SKM-1 treated with dmso at 0.1 percent for 144 hours (cell line): ENCODE measurements around the gene TMEM239.
A peak's percentile ranks its signal among the peaks of the same experiment; 100 is the strongest.
"Not testable (repeated sequence)": the region's sequence is repeated elsewhere in the genome, so short reads cannot be mapped to it uniquely, and the experiment has no call there.

Experiments used
- DNase-seq: peaks from one replicate; lab custom pipeline; 2025; ENCODE audit not compliant: unreplicated experiment; lab: John Stamatoyannopoulos, UW

TMEM239 gene

DNA sequence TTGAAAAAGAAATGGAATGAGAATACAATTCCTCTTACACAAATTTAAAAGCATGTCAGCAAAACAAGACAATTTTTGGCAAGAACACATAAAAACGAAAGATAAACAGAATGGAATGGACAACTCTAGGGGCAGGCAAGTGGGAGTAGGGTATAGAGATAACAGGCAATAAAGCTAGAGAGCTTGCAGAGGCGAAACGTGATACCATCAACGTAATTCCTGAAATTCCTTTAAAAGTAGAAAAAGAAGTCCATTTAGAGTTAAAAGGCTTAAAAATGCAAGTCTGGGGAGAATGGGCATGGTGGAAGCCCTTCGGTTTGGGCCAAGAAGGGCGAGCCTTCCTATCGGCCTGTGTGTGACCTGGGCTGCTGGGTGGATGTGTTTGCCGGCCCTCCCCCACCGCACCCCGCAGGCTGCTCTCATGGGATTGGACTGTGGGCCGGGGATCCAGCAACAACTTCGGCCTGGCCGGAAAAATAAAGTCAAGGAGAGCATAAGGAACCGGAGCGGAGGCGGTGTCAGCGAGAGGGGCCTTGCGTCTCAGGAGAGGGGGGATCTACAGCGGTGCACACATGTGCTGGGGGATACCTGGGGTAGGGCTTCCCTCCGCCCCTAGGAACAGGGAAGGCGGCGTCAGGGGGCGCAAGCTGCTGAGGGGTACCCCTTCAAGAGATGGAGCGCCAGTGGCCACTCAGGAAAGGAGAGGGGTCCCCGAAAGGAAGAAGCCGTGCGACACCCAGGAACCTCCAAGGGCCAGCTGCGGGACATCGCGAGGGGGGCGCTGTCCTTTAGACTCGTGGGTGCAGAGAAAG lies 4.1 kb downstream of the TMEM239 start:
- no peak for DNase-seq

DNA sequence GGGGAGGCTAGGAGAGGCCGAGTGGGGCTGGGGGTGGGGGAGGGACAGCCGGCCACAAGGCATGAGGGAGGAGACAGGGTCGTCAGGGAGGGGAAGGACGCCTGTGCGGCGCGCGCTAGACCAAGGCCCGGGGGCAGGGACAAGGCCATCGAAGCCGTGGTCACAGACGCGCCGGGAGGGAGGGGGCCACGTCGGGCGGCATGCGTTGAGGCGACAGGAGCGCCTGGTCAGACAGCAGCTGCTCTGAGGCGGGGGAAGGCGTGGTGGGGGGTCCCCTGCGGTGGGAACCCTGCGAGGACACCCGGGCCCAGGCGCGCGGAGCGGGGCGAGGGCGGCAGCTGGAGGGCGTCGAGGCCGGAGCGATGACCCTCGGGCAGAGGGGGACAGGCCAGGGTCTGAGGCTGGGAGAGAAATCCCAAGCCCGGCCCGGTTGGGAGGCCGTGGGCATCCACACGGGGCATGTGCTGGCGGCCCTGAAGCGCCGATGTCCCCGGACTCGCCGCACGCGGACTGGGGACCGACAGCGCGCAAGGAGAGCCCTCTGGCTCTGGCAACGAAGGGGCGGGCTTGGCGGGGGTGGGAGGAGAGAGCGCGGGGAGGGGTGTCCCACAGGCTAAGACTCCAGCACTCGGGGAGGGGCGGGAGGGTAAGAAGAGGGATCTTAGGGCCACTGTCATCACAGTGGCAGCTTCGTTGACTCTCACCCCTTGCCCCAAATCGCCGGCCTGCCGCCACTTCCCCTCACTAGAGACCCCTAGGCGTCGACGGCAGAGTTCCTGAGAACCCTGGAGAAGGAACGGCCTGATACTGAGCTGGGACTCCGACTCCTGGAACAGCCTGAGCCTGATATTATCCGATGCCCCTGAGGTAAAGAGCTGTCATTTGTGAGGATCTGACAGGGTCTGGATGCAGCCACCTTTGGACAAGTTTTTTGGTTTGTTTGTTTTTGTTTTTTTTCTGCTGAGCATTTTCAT lies 5.0 kb downstream of the TMEM239 start:
- DNase-seq, result no peak

DNA sequence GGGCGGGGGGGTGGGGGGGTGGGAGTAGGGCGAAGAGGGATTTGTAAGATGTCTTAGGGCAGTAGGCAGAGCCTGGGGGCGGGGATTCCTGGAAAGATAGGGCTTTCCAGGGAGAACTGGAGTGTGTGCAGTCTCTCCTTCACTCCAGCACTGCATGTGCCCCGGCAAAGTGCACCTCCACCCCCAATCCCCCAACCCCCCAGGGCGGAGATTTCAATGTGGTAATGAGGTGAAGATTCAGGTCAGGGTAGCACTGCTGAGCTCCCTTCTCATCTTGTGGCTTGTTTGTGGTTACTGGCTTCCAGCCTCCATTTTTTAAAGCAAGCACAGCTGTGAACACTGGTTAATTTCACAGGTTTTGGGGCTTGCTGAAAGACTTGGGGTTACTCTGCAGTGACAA lies 5.9 kb downstream of the TMEM239 start:
- no peak for DNase-seq

DNA sequence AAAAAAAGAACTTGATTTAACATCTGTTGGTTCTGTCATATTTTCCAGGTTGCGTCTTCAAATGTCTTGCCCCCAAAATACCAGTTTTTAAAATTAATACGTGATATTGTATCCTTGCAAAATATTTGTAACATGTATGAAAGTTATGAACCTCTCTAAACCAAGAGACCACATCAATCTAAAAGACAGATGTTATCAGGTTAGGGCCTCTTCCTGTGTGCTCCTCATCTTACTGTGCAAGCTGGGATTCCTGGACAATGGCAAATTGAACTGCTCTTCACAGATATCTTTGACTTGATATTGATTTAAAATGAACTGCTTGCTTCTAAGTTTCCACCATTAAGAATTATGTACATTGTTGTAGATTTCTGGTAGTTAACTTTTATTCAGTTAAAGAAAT lies 9.6 kb downstream of the TMEM239 start:
- no peak for DNase-seq

DNA sequence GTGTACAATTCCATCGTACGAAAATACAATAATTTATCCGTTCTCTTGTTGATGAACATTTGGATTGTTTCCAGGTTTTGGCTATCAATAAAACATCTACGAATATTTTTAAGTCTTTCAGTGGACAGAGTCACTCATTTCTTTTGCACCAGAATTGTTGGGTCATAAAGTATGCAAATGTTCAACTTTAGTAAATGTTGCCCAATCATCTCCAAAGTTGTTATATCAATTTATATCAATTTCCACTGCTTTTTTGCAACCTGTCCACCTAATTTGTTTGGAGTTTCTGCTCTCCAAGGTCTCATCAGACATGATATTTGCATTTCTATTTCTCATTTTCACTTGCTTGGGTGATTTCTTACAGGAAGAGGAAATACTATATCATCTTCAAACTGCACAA lies 10.5 kb downstream of the TMEM239 start:
- DNase-seq, result no peak

DNA sequence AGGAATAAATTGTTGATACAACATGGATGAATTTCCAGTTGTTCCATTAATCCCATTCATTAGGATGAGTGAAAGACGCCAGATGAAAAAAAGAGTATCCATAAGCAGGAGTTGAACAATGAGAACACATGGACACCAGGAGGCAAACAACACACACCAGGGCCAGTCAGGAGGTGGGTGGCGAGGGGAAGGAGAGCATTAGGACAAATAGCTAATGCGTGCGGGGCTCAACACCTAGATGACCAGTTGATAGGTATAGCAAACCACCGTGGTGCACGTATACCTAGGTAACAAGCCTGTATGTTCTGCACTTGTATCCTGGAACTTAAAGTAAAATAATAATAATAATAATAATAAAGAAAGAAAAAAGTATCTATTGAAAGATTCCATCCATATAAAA lies 13.2 kb downstream of the TMEM239 start:
- no peak for DNase-seq

DNA sequence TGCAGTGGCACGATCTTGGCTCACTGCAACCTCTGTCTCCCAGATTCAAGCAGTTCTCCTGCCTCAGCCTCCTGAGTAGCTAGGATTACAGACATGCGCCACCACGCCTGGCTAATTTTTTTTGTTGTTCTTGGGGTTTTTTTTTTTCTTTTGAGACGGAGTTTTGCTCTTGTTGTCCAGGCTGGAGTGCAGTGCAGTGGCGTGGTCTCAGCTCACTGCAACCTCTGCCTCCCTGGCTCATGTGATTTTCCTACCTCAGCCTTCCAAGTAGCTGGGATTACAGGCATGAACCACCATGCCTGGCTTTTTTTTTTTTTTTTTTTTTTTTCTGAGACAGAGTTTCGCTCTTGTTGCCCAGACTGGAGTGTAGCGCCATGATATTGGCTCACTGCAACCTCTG lies 15.0 kb downstream of the TMEM239 start:
- not testable (repeated sequence) for DNase-seq

DNA sequence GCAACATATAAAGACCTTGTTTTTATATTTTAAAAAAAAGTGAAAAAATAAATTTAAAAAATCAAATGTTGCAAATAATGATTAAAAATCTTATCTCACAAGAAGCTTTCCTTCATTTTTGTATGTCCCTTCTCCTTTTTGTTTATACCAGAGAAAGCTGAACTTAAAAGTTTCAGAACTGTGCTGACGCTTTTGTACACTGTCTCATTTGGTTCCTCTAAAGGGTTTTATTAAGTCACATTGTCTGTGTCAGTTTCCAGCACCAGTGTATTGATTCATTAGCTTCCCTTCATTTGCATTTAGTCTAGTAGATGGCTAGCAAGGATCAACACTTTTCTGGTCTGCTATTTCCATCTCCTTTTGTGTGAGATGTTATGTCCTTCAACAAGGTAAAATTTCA lies 17.6 kb downstream of the TMEM239 start:
- DNase-seq, result no peak

DNA sequence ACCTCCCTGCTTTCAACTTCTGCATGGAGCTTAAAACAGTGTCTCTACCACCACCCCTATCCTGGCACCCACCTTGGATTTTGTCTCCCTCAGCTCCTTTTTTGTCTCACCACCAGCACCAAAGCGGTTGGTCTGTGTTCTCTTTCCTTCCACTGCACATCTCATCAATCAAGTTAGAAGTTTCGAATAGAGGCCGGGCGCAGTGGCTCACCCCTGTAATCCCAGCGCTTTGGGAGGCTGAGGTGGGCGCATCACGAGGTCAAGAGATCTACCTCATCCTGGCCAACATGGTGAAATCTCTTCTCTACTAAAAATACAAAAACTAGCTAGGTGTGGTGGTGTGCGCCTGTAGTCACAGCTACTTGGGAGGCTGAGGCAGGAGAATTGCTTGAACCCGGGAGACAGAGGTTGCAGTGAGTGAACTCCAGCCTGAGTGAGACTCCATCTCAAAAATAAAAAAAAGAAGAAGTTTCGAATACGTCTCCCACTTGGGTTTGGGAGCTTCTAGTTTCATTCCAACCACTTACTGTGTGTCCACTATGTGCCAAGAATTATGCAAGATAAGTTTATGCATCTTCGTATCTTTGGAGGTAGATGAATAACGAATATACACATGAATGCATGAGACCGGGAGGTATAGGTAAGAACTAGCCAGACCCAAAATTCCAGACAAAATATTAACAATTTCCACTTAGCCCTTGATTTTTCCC lies 18.4 kb downstream of the TMEM239 start:
- DNase-seq, result no peak

DNA sequence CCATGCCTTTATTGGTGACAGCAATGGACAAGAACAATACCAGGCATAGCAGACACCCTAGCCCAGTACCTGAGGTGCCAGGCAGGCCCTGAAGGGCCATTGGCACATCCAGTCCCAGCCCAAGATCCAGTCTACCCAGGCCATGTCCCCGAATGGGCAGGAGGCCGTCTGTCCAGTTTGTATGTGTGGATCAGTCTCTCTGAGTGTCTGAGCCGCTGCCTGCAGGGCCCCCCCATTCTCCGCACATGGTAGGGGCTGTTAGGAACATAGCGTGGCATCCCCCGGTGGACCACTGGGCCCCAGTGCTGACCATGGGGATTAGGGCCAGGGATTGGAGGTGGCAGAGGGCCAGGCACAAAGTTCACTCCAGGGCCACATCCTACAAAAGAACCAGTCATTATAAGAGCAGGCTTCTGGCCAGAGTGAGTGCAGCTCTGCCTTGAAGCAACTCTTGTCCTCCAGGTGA lies 19.2 kb downstream of the TMEM239 start:
- no peak for DNase-seq

DNA sequence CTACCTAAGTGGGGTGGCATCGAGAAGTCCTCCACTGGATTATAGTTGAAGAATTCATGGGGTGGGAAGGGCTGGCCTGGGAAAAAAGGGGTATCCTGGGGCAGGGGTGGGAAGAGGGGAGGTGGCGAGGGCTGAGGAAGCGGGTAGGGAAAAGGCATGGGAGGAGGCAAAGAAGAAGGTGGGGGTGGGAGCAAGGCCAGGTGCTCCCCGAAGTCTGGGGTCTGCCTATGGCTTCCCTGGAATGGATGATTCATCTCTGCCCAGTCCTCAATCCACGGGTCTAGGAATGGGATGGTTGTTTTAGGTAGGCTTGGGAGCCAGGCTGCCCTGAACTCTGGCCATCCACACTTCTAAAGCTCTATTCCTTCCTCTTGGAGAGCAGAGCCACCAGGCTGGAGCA lies 19.9 kb downstream of the TMEM239 start:
- no peak for DNase-seq

DNA sequence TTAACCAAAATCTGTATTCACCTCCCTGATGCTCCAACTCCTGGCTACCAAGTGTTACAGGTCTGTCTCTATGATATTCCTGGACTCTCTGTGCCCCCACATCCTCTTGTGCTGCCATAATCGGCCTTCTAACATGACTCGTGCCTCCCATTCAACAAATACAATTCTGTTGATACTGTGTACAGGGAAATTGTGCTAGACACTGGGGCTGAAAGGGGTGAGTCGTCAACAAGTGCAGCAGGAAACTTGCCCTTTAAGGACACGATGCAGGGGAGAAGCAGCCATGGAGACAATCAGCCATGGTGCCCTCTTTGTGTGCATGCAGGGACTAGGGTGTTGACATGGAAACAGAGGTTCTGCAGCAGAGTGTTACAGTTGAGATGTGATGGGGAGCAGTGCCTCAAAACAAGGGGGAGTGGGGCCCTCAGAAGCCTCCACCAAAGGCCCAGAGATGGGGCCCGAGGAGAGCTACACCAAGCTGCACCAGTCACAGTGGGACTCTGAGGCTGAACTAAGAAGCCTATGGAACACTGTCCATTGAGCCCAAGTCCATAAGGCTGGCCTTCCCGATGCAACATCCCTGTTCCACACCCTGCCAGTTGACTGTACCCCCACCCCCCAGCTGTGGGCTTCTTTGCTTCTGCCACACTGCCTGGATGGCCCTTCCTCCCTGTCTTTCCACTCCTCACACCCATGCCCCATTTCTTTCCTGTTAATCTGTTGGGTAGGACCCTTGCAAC lies 21.2 kb downstream of the TMEM239 start:
- DNase-seq, result no peak

DNA sequence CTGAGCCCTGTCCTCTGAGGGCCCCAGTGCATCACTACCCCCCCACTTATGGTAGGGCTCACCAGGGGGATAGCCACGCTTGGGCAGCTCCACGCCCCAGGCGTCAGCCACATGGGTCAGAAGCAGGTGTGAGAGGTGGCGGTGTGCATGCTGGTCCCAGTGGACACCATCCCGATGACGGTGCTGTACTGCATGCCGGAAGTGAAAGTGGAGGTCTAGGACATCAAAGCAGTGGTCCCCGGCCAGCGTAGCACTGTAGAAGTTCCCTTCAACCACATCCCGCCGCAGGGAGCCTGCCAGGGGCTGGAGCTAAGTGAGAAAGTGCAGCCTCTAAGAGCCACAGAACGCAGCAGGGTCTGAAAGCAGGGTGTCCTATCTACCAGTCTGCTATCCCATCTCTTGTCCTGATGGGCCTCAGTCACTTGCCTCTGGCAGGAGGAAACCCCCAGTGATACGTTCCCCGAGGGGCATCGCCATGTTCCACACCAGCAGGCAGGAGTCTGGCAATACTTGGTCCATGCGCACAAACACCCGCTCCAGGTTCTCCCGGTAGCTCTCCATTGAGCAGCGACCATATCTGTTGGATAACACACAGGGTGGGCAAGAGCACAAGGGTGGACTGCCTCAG lies 22.1 kb downstream of the TMEM239 start:
- no peak for DNase-seq

DNA sequence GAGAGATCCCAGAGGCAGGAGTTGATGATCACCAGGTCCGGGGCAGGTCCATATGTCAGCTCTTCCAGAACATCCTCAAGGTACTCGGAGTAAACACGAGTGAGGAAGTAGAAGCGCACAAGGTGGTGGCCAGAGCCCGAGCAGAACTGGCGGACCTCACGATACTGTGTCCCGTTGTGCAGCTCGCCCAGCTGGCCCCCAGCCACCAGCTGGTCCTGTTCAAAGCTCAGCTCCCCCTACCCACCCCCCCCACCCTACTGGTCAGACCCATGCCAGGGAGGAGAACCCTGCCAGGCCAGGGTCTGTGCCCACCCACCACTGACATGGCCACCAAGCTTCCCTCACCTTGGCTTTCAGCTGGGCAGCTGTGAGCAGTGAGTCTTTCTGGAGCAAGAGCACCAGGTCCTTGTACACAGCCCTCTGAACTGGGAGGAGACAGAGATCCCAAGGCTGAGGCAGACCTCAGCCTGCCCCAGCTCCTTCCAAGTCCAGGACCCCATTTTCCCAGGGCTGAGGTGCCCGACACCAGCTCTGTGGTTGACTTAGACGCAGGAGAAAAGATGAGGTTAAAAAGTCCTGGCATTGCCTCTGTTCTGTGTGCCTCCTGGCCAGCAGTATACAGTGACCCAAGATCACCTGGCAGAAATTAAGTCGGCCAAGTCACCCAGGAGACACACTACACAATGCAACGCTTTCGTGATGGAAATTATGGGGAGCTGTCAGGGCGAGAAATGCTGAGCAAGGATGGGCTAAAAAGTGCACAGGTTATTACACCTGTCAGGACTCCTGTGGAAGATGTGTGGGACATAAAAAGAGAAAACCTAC lies 22.9 kb downstream of the TMEM239 start:
- no peak for DNase-seq

DNA sequence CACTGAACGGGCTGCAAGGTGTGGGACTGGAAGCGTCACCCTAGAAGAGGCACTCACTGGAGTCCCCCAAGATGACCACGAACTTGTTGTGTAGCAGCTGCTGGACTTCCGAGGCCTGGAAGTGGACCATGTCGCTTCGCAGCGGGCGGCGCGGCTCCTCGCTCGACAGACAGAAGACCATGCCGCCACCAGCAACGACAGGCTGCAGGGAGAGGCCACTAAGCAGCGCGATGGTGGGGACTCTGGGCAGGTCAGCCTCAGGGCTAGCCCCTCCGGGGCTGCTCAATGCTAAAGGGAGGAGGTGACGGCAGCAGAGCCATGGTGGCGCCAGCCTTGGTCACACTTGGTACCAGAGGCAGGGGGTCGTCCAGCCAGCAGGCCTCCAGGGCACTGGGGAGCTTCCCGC lies 23.6 kb downstream of the TMEM239 start:
- no peak for DNase-seq

DNA sequence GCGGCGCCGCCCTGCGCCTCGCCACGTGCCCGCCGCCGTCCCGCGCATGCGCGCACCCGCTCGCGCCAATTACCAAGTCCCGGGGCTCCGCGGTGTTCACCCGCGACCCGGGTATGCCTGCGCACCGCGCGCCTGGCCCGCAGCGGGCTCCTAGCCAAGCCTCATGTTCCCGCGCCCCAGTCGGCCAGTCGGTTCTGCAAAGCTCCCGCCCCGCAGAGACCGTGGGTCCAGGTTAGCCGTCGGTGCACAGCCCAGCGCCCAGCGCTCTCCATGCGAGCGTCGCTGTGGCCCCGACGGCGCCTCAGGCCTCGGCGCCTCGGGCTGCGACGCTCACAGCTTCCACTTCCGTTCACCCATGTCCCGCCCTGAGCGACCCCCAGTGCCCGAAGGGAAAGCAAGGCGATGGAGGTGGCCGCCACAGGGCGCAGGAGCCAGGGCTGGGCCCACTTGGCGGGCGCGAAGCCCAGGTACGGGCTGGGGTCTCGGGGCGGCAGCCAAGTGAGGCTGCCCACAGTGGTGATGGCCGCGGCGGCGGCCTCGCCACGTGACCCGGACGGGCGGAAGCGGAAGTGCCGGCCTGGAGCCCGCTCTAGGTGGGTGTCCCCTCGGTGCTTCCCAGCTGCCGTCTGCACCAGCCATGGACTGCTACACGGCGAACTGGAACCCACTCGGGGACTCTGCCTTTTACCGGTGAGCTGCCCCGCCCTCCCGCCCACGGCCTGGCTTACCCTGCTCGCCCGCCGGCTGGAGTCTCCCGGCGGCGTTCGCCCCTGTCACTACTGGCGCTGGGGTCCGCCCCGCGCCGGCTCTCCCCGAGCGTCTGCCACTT lies 24.2 kb downstream of the TMEM239 start, which contains the start of the genes PCED1A and VPS16:
PCED1A (minus strand) TSS at position 518 of the 829 bp plus-strand sequence. CDS start 743 bp downstream, outside the sequence.
VPS16 (plus strand) TSS at position 608 of the 829 bp plus-strand sequence; CDS start at position 638, 30 bp downstream.
- DNase-seq, result peak; percentile 25

DNA sequence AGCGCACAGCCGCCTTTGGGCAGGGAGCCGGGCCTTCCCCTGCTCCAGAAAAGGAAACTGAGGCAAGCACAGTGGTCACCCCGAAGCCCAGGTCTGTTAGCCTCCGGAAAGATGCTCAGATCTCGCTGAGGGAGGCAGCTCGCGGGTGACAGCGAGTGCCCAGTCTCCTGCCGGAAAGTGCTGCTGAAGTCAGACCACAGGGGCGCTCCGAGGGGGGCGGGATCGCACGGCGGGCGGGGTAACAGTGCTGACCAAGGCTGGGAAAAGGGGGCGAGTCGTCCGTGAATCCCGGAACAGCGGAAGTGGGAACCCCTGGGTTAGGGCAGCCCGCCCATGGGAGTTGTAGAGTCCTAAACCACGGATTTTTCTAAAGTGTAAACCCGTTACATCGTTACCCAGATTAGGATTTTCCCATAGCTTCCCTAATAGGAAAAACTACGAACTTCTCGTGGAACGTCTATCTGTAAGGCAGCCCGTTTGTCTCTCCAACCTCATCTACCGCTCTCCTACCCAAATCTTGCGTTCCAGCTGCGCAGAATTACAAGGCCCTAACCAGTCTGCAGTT lies 24.9 kb downstream of the TMEM239 start:
- no peak for DNase-seq

DNA sequence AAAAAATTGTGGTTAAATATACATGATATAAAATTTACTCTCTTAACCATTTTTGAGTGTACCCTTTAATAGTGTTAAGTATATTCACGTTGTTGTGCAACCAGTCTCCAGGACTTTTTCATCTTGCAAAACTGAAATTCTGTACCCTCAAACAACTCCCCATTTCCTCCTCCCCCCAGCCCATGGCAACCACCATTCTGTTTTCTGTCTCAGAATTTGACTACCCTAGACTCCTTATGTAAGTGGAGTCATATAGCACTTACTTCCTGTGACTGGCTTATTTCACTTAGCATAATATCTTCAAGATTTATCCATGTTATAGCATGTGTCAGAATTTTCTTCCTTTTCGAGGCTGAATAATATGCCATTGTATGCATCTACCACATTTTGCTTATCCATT lies 29.4 kb downstream of the TMEM239 start:
- no peak for DNase-seq
